PFSK-1 (cell line): ENCODE measurements around the gene BLACAT1.

Experiments
- FOXP2 ChIP-seq: optimal IDR thresholded peaks from 2 replicates; pipeline ENCODE3; 2011; ENCODE audit warnings: borderline replicate concordance, control low read depth, inconsistent platforms; ENCODE audit not compliant: insufficient read depth; ENCODE audit errors: extremely low read length, extremely low read depth
- POLR2AphosphoS5 ChIP-seq: IDR thresholded peaks from 2 replicates; pipeline ENCODE4 v1.6.1; 2012; ENCODE audit warnings: low read depth, mild to moderate bottlenecking, control low read depth, low read length, moderate library complexity
- SIN3A ChIP-seq: IDR thresholded peaks from 2 replicates; pipeline ENCODE4 v1.6.1; 2012; ENCODE audit warnings: mild to moderate bottlenecking, low read length, moderate library complexity, borderline replicate concordance; ENCODE audit not compliant: insufficient read depth
- TAF1 ChIP-seq: IDR thresholded peaks from 2 replicates; pipeline ENCODE4 v1.6.1; 2012; ENCODE audit warnings: low read length, control low read depth, borderline replicate concordance; ENCODE audit not compliant: insufficient read depth
- TF ChIP-seq, protein P1 (sequence below), 2 experiments: IDR thresholded peaks; 2 replicates each; pipeline versions ENCODE4 v1.6.1 to v1.8.0; 2011 to 2012; ENCODE audit warnings: low read depth in 2 of 2, low read length in 2 of 2, control low read depth in 1 of 2, inconsistent platforms in 1 of 2, mild to moderate bottlenecking in 1 of 2, moderate library complexity in 1 of 2; ENCODE audit not compliant: insufficient read depth in 1 of 2

Gene BLACAT1

DNA sequence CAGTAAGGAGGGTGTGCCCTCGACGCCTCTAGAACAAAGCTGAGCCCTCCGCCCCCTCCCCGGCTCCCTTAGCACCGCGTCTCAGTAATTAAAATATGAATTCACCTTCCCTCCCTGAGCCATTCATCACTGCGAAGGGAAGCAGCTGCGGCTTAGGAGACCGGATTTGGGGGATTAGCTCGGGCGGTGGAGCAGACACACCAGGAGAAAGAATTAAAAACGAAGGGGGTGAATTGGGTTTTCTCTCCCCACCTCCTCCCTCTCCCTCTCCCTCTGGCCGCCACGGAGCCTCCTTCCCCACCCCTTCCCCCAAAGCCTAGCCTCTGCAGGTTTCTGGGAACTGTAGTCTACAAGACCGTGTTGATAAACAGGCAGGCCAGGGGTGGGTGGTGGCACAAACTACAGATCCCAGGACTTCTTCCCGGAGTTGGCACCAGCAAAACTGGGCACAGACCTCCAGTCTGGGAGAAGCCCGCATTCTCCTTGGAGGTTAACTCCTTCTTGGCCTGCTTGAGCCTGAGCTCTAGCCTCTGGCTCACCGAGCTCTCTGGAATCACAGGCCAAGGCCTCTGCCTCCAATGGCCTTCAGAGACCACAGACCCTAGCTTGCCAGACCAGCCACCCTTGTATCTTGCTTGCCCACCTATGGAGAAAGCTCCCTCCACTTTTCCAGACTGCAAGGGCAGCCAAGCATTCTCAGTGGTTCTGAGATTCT is 10.8 kb downstream of the BLACAT1 start:
- TF ChIP-seq SIN3A, result no peak
- TF ChIP-seq POLR2AphosphoS5, result no peak
- TF ChIP-seq, protein P1, sequence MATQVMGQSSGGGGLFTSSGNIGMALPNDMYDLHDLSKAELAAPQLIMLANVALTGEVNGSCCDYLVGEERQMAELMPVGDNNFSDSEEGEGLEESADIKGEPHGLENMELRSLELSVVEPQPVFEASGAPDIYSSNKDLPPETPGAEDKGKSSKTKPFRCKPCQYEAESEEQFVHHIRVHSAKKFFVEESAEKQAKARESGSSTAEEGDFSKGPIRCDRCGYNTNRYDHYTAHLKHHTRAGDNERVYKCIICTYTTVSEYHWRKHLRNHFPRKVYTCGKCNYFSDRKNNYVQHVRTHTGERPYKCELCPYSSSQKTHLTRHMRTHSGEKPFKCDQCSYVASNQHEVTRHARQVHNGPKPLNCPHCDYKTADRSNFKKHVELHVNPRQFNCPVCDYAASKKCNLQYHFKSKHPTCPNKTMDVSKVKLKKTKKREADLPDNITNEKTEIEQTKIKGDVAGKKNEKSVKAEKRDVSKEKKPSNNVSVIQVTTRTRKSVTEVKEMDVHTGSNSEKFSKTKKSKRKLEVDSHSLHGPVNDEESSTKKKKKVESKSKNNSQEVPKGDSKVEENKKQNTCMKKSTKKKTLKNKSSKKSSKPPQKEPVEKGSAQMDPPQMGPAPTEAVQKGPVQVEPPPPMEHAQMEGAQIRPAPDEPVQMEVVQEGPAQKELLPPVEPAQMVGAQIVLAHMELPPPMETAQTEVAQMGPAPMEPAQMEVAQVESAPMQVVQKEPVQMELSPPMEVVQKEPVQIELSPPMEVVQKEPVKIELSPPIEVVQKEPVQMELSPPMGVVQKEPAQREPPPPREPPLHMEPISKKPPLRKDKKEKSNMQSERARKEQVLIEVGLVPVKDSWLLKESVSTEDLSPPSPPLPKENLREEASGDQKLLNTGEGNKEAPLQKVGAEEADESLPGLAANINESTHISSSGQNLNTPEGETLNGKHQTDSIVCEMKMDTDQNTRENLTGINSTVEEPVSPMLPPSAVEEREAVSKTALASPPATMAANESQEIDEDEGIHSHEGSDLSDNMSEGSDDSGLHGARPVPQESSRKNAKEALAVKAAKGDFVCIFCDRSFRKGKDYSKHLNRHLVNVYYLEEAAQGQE (IDR thresholded peaks at IDR 0.05; ENCODE audit: insufficient read depth in 1 of 2, low read depth in 2 of 2, low read length in 2 of 2), result no peak
- no peak for TF ChIP-seq TAF1

DNA sequence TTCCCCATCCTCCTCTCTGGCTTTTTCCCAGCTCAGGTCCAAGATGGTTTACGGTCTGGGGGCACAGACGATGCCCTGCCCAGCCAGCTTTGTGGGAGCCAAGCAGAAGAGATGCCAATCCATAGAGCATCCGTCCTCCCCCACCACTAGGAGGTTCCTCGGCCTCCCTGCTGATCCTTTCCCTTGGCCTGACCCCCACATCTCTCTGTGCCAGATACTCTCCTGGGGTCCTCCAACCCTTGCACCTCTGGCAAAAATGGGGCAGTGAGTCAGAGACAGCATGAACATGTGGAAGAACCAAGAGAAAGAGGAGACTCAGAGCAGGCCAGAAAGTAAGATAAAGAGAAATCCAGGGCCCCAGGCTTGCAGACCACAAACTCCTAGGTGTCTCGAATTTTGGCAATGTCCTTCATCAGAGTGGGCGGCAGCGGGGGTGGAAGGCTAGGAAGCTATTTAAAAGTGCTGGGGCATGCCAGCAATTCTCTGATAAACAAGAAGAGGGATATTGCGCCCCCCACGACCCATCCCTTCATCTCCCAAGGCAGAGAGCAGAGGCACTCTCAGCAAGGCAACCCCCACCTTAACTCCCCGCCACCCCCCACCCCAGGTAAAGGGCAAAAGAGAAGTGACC is 11.4 kb downstream of the BLACAT1 start:
- no peak for TF ChIP-seq SIN3A
- no peak for TF ChIP-seq TAF1
- TF ChIP-seq FOXP2, result no peak
- TF ChIP-seq POLR2AphosphoS5, result no peak
- TF ChIP-seq, protein P1 (IDR thresholded peaks at IDR 0.05; ENCODE audit: insufficient read depth in 1 of 2, low read depth in 2 of 2, low read length in 2 of 2), result no peak

DNA sequence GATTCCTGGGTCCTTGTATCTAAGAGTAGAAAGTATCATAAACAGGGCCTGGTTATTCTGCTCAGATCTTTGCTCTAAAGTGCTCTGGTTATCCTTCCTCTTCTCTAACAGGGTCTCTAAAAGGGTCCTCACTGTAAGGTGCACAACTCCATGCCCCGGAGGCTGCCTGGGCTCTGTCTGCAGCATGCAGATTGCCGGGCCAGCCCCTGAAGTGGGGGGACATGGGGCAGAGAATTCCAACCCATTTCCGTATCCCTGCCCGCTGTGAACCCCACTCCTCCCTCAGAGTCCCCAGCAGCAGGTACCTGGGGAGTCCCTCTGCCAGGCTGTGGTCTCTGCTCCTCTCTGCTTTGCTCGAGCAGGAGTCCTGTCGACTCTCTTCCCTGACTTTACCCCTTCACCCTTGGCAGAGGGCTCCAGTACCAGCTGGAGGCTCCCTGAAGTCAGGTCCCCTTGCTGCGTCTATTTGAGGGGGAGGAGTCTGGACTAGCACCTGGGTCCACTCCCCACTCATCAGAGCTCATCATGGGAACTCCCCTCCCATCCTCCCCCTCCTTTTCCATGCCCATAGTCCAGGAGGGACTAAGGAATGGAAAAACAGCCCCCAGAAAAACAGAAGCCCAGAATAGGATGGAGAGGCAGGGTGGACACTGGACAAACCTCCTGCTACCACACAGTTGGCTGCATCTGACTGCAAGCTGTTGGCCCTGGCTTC is 12.1 kb downstream of the BLACAT1 start:
- TF ChIP-seq FOXP2 (no peak), SIN3A (no peak), TAF1 (no peak), POLR2AphosphoS5 (no peak)
- TF ChIP-seq, protein P1 (IDR thresholded peaks at IDR 0.05; ENCODE audit: insufficient read depth in 1 of 2, low read depth in 2 of 2, low read length in 2 of 2), result no peak

DNA sequence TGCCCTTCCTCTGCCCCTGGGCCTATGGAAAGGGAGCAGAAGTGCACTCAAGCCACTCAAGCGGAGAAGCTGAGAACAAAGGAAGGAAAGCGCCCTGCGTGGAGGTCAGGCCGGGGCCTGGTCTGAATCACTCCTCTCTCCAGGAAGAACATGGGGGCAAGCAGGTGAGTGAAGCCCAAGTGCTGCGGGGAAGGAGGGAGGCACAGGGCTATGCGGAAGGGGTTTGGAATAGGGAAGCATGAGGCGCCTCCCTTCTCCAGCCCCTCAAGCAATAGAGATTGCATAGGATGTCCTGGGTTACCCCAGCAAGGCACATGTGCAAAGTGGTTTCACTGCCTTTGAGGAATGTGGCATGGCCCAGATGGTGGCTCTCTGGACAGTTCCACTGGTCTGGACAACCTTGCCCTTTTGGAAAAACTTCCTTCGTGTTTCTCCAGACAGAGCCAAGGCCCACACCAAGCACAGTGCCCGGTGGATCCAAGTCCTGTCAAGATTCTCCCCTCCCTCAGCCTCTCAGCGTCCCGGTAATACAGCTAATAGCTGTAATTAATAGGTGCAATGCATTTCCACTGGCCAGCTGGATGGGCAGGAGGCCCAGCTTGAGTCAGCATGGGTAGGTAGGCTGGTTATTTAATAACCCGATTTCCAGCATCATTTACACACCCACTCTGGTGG is 13.7 kb downstream of the BLACAT1 start:
- no peak for TF ChIP-seq SIN3A
- TF ChIP-seq, protein P1 (IDR thresholded peaks at IDR 0.05; ENCODE audit: insufficient read depth in 1 of 2, low read depth in 2 of 2, low read length in 2 of 2), result no peak
- TF ChIP-seq FOXP2, result no peak
- no peak for TF ChIP-seq TAF1
- no peak for TF ChIP-seq POLR2AphosphoS5
